Prostate gland (tissue), 2 donors: ENCODE data around the gene ACTL7A.

ENCODE experiments used
- POLR2A ChIP-seq: fragments of 450-650 bp; IDR thresholded peaks from one replicate; pipeline ENCODE4 v1.6.1; 2016; ENCODE audit warnings: antibody characterized with exemption, mild to moderate bottlenecking
- TF ChIP-seq, protein P1 (sequence below), 4 experiments: fragments of 200-600 bp in 2 of 4; fragments of 450-650 bp in 2 of 4; sonication (generic) in 2 of 4; IDR thresholded peaks; 1 replicate in 3 of 4; 2 replicates in 1 of 4; pipeline ENCODE4 v1.5.1; 2016 to 2019; ENCODE audit warnings: antibody characterized with exemption in 4 of 4, mild to moderate bottlenecking in 2 of 4, moderate library complexity in 2 of 4

DNA sequence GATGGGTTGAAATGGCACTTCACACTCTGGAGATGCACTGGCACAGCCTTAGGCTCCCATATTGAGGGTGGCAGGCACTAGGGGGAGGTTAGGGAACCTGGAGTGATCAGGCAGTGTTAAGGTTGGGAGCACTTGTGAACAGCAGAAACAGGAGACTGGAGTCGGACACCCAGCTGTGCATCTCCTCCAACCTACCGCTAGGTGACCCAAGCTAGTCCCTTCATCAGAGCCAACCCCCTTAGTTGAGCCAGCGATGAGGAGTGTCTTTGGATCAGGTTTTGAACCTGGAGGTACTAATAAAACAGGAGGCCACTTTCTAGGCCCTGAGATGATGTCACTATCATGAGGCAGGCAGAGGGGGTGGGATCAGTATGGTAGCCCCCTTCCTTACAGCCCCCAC is 8.0 kb upstream of the ACTL7A start:
- TF ChIP-seq, protein P1, sequence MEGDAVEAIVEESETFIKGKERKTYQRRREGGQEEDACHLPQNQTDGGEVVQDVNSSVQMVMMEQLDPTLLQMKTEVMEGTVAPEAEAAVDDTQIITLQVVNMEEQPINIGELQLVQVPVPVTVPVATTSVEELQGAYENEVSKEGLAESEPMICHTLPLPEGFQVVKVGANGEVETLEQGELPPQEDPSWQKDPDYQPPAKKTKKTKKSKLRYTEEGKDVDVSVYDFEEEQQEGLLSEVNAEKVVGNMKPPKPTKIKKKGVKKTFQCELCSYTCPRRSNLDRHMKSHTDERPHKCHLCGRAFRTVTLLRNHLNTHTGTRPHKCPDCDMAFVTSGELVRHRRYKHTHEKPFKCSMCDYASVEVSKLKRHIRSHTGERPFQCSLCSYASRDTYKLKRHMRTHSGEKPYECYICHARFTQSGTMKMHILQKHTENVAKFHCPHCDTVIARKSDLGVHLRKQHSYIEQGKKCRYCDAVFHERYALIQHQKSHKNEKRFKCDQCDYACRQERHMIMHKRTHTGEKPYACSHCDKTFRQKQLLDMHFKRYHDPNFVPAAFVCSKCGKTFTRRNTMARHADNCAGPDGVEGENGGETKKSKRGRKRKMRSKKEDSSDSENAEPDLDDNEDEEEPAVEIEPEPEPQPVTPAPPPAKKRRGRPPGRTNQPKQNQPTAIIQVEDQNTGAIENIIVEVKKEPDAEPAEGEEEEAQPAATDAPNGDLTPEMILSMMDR (IDR thresholded peaks at IDR 0.05): no peak
- TF ChIP-seq POLR2A: no peak
